ENCODE data around the gene KRT39. TPM values are rescaled to one million over a fixed set of nuclear protein-coding genes. Genes with fewer than 3 reads are reported as not detected.

KRT39 gene
- total RNA-seq, 1 donor from 2014 or later = not detected

DNA sequence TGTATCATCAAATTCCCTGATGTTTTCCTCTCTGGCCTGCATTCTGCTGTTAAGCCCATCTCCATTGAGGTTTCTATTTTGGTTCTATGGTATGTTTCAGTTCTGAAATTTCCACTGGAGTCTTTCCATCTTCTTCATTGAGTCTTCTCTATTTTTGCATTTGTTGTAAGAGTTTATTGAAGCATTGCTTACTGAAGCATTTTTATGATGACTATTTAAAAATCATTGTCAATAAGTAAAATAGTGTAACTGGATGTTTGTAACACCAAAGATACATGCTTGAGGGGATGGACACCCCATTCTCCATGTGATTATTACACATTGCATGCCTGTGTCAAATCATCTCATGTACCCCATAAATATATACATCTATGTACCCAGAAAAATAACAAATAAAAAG lies 8.8 kb upstream of the KRT39 start:
- no peak overlapping the region for H3K4me3 ChIP-seq
- no peaks in the 10 kb centered on the region for H3K36me3 ChIP-seq
- no peak for DNase-seq
- peaks cover 37% of the 10 kb centered on the region for H3K27me3 ChIP-seq (ENCODE audit: low read depth)
- TF ChIP-seq, protein P1, sequence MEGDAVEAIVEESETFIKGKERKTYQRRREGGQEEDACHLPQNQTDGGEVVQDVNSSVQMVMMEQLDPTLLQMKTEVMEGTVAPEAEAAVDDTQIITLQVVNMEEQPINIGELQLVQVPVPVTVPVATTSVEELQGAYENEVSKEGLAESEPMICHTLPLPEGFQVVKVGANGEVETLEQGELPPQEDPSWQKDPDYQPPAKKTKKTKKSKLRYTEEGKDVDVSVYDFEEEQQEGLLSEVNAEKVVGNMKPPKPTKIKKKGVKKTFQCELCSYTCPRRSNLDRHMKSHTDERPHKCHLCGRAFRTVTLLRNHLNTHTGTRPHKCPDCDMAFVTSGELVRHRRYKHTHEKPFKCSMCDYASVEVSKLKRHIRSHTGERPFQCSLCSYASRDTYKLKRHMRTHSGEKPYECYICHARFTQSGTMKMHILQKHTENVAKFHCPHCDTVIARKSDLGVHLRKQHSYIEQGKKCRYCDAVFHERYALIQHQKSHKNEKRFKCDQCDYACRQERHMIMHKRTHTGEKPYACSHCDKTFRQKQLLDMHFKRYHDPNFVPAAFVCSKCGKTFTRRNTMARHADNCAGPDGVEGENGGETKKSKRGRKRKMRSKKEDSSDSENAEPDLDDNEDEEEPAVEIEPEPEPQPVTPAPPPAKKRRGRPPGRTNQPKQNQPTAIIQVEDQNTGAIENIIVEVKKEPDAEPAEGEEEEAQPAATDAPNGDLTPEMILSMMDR (IDR thresholded peaks at IDR 0.05; ENCODE audit: borderline replicate concordance) = no peak
- H3K4me1 ChIP-seq = peaks cover 3% of the 10 kb centered on the region
- no peak overlapping the region for H3K27ac ChIP-seq (replicated peaks)
- intact Hi-C loops (cut with micrococcal nuclease) = no loop called here
- H3K9me3 ChIP-seq (replicated peaks) = peaks cover 5% of the 10 kb centered on the region

DNA sequence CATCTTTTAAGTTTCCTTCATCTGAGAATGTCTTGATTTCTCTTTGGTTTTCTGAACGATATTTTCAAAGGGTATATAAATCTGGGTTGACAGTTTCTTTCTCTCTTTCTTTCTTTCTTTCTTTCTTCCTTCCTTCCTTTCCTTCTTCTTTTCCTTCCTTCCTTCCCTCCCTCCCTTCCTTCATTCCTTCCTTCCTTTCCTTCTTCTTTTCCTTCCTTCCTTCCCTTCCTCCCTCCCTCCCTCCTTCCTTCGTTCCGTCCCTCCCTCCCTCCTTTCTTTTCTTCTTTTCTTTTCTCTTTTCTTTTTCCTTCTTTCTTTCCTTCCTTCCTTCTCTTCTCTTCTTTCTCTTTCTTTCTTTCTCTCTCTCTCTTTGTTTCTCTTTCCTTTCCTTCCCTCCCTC lies 7.6 kb upstream of the KRT39 start:
- no peaks in the 10 kb centered on the region for H3K36me3 ChIP-seq
- H3K27me3 ChIP-seq (ENCODE audit: low read depth) = peaks cover 26% of the 10 kb centered on the region
- no peak overlapping the region for H3K27ac ChIP-seq (replicated peaks)
- no peak overlapping the region for H3K4me3 ChIP-seq
- H3K9me3 ChIP-seq (replicated peaks) = peaks cover 5% of the 10 kb centered on the region
- no peak for DNase-seq
- intact Hi-C loops (cut with micrococcal nuclease) = no loop called here
- H3K4me1 ChIP-seq = no peaks in the 10 kb centered on the region
- TF ChIP-seq, protein P1 (IDR thresholded peaks at IDR 0.05; ENCODE audit: borderline replicate concordance) = no peak

DNA sequence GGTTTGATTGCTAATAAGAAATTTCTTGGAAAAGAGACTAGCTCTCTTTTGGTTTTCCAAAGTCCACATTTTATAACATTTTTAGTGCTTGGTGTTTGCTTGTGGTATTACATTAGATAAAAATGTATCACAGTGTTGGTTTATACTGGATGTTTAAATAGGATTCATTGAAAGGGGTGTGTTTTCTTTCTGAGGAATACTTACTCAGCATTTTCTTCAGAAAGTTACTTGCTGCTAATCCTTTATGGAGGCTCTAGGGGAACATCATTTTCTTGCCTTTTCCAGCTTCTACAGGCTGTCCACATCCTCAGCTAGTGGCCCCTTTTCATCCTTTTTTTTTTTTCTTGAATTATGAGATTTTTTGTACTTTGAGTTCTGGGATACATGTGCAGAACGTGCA lies 834 bp upstream of the KRT39 start:
- H3K9me3 ChIP-seq (replicated peaks) = peaks cover 5% of the 10 kb centered on the region
- H3K4me1 ChIP-seq = no peaks in the 10 kb centered on the region
- TF ChIP-seq, protein P1 (IDR thresholded peaks at IDR 0.05; ENCODE audit: borderline replicate concordance) = no peak
- no peak overlapping the region for H3K4me3 ChIP-seq
- H3K27ac ChIP-seq (replicated peaks) = no peak overlapping the region
- intact Hi-C loops (cut with micrococcal nuclease) = no loop called here
- DNase-seq = no peak
- H3K27me3 ChIP-seq (ENCODE audit: low read depth) = peaks cover 14% of the 10 kb centered on the region
- no peaks in the 10 kb centered on the region for H3K36me3 ChIP-seq

- Histone ChIP-seq H3K27me3 (ENCODE audit: low read depth) (peaks cover 40% of the 10 kb centered on the region), H3K4me3 (no peak overlapping the region), H3K36me3 (no peaks in the 10 kb centered on the region), H3K9me3 (replicated peaks) (no peaks in the 10 kb centered on the region), H3K27ac (replicated peaks) (no peak overlapping the region), H3K4me1 (no peaks in the 10 kb centered on the region)
- DNase-seq = no peak
- TF ChIP-seq, protein P1 (IDR thresholded peaks at IDR 0.05; ENCODE audit: borderline replicate concordance) = peak; percentile 65
- intact Hi-C loops (cut with micrococcal nuclease) = no loop called here
Measured at GRCh38 chr17:40963838-40964237, 2.9 kb downstream of the KRT39 start.

GRCh38 chr17:40962059-40962561 lies 4.6 kb downstream of the KRT39 start:
- TF ChIP-seq, protein P1 (IDR thresholded peaks at IDR 0.05; ENCODE audit: borderline replicate concordance) = no peak
- Histone ChIP-seq H3K27ac (replicated peaks) (no peak overlapping the region), H3K4me3 (no peak overlapping the region), H3K27me3 (ENCODE audit: low read depth) (peaks cover 49% of the 10 kb centered on the region), H3K36me3 (no peaks in the 10 kb centered on the region), H3K4me1 (no peaks in the 10 kb centered on the region), H3K9me3 (replicated peaks) (no peaks in the 10 kb centered on the region)
- intact Hi-C loops (cut with micrococcal nuclease) = no loop called here
- no peak for DNase-seq

Measured in left ventricle myocardium inferior (tissue), 1 donor.